Activated effector memory CD4-positive, alpha-beta T cell treated with Interleukin-2 at 50 U/mL for 16 hours (primary cell): ENCODE measurements around the gene EPS8L1.

Source experiments
- DNase-seq: peaks from one replicate; pipeline ENCODE4 v3.0.0-alpha.2; 2020

The EPS8L1 gene

DNA sequence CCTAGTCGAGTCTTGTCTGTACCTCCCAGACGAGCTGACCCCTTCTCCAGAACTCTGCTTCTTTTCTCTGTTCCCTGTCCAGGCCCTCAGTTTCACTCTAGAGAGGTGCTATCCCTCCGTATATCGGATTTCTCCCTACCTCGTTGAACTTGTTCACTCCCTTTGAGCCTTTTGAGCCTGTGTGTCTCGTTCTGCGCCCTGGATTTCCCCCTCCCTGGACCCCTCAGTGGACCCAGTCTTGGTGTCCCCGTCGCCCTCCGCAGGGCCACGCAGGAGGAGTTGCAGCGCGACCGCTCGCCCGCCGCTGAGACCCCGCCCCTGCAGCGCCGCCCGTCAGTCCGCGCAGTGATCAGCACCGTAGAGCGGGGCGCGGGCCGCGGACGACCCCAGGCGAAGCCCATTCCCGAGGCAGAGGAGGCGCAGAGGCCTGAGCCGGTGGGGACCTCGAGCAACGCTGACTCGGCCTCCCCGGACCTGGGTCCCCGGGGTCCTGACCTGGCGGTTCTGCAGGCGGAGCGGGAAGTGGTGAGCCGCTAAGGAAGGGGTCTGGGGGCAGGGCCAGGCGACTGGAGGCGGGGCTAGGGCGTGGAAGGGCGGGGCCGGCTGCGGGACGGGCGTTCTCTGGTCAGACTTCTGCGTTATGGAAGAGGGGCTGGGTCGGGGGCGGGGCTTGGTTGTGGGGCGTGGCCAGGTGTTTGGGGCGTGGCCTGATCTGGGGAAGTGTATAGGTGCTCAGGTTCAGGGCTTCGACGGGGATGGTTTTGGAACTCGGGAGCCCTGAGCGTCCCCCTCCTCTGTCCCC is 5.5 kb downstream of the EPS8L1 start:
- peak; percentile 89 for DNase-seq

DNA sequence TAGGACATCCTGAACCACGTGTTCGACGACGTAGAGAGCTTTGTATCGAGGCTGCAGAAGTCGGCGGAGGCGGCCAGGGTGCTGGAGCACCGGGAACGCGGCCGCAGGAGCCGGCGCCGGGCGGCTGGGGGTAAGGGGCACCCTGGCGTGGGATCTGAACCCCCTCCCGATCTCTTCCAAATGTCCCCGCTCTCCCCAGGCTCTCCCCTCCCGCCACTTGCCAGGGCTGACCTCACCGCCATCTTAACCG is 6.0 kb downstream of the EPS8L1 start:
- DNase-seq, result no peak

DNA sequence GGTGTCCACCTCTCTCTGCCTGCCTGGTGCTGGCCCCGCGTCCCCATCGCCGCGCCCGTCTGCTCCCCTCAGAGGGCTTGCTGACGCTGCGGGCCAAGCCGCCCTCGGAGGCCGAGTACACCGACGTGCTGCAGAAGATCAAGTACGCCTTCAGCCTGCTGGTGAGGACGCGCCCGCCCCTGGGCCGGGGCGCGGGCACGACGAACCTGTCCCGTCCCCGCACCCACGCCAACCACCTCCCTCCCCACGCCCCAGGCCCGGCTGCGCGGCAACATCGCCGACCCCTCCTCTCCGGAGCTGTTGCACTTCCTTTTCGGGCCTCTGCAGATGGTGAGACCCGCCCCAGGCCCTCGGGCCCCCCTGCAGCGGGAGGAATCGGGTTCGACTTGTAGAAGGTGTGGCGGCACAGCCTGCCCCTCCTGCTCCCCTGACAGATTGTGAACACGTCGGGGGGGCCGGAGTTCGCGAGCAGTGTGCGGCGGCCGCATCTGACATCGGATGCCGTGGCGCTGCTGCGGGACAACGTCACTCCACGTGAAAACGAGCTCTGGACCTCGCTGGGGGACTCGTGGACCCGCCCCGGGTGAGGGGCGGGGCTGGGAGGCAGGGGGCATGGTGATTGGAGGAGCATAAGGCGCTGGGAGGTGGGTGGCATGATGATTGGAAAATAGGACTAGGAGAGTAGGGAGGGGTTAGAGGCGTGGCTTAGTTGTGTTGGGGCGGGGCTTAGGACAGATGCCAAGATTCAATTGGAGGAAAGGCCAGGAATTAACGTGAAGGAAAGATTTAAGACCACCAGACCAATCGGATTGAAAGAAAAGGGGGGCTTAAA is 6.6 kb downstream of the EPS8L1 start:
- DNase-seq, result no peak

DNA sequence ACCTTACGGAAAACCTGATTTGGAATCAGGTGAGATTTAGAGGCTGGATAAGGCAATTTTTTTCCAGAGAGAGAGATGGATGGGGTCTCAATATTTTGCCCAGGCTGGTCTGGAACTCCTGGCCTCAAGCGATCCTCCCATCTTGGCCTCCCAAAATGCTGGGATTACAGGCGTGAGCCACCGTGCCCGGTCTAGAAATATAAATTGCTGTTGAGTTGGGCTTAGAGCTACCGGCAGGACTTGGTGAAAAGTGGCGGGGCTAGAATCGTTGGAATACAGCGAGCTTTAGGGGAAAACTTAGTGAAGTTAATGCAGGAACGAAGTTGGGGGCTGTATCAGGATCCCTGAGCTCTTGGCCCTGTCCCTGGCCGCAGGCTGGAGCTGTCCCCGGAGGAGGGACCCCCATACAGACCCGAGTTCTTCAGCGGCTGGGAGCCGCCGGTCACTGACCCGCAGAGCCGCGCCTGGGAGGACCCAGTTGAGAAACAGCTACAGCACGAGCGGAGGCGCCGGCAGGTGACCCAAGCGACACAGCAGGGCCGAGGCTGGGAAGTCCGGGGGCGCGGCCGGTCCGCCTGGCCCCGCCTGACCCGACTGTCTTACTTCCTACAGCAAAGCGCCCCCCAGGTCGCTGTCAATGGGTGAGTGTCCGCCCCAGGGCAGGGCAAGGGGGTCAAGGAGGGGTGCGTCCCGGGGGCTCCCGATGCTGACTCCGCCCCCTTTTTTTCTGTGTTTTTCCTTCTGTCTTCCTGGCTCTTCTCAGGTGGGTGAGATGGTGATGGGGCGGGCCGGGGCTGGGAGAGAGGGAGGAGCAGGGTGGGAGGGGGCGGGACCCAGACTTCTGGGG is 7.6 kb downstream of the EPS8L1 start:
- no peak for DNase-seq

DNA sequence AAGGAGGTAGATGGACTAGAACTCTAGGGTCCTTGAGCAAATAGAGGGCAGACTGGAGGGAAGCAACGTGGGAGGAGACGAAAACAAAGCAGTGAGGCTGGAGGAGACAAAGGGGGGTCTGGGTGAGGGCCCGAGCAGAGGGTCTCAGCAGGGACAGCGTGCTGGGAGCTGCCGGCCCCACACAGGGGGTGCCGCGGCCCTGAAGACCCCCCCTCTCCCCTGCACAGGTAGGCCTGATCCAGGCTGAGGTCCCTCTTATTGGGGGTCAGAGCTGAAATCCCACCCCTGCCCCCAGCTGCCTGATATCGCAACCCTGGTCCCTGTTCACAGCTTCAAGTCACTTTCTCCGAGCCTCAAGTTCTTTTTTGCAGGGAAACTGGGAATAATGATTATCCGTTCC is 8.7 kb downstream of the EPS8L1 start:
- no peak for DNase-seq

DNA sequence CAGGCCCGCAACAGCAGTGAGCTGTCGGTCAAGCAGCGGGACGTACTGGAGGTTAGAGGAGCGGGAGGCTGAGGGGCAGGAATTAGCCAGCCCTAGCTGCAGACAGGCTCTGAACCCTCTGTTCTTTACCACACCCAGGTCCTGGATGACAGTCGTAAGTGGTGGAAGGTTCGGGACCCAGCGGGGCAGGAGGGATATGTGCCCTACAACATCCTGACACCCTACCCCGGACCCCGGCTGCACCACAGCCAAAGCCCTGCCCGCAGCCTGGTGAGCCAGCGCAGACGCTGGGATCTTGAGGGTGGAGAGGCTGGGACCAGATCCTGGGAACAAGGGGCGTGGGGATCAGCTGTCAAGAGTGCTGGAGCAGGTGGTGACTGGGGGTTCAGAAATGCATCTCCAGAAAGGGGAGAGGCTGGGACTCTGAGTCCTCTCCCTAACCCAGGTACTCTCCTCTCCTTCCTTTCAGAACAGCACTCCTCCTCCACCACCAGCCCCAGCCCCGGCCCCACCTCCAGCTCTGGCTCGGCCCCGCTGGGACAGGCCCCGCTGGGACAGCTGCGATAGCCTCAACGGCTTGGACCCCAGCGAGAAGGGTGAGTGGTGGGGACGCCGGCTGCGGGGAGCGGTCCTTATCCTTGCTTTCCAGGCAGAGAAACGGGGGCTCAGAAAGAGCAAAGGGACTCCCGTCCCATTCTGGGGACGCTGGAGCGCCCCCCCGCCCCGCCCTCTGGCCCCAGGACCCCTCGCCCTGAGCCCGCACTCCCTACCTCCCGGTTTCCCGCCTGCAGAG is 10.4 kb downstream of the EPS8L1 start:
- no peak for DNase-seq

DNA sequence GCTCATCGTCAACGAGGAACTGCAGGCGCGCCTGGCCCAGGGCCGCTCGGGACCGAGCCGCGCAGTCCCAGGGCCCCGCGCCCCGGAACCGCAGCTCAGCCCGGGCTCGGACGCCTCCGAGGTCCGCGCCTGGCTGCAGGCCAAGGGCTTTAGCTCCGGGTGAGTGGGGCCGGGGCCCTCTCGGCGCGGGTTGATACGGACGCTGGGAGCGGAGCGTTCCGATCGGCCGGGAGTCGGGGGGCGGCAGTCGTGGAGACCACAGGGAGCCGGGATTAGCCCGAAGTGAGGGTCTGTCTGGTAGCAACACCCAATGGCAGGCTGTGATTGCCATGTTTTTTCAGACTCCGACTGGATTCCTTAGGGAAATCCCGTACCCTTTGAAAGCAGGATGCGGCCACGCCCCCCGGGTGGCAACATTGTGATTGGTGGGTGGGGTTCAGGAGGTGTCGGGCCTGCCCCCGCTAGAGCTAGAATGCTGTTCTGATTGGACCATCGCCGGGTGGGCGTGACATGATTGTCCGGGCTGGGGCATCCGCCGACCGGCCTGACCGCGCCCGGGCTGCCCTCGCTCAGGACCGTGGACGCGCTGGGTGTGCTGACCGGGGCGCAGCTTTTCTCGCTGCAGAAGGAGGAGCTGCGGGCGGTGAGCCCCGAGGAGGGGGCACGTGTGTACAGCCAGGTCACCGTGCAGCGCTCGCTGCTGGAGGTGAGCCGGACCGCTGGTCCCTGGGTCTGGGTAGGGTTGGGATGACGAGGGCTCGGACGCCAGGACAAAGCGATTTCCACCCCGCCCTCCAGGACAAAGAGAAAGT is 11.3 kb downstream of the EPS8L1 start:
- peak; percentile 28 for DNase-seq

DNA sequence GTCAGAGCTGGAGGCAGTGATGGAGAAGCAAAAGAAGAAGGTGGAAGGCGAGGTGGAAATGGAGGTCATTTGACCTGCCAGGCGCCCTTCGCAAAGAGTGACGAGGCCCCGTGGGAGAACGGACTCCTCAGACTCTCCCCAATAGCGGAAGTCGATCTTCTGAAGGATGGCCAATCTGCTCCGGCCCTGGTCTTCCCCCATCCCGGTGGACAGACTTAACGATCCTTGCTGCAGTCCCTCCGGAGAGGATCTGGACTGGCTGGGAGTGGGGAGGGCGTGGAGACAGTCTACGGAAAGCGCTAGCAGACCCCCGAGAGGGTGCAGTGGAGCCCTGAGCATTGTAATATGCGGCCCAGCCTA is 11.9 kb downstream of the EPS8L1 start:
- no peak for DNase-seq

DNA sequence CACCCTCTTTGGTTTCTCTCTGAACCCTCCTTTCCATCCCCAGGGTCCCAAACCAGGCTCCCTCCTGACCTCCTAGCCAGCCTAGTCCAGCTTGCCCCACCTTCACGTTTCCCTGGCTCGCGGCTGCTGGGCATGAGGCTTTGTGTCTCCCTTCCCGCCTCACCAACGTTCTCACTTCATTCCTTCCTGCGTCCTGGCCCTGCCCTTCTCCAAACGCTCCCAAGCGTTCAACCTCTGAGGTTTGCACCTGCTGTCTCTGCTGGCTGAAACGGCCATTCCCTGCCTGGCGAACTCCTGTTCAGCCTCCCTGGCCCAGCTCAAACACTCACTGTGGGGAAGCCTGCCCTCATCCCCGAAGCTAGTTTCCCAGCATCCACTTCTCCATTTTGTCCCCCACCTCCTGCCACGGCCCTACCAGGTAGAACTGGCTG is 12.4 kb downstream of the EPS8L1 start:
- no peak for DNase-seq

DNA sequence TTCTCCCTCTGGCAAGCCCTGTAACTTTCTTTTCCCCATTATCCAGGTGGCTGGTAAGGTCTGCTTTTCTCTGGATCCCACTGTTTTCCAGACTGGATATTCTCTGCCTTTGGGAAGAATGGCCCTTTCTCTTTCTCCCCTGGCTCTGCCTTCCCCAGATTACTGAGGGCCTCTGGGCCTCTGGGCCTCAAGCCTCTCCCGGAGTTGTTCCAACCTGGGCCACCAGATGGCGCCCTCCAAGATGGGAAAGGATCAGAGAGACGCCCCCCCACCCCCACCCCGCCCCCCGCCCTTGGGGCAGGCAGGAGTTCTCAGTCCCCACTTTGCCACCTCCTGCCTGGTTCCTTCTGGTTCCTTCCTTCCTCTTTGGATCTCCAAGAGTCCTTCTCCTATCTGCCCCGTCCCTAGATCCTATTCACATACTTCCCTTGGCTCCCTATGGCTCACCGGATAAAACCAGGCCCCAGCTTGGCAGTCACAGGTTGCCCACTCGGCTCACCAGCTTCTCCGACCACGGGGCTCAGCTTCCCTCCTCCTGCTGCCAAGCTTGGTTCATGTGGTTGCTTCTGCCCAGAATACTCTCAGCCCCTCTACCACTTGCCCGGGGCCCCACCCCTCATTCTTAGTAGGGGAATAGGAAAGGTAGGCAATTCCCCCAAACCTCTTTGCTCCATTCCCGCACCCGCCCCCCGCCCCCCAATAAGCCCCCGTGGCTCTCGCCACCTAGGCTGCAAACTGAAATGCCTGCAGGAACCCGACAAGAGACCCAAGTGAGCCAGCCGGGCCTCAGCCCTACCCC is 13.1 kb downstream of the EPS8L1 start:
- DNase-seq, result peak; percentile 62

DNA sequence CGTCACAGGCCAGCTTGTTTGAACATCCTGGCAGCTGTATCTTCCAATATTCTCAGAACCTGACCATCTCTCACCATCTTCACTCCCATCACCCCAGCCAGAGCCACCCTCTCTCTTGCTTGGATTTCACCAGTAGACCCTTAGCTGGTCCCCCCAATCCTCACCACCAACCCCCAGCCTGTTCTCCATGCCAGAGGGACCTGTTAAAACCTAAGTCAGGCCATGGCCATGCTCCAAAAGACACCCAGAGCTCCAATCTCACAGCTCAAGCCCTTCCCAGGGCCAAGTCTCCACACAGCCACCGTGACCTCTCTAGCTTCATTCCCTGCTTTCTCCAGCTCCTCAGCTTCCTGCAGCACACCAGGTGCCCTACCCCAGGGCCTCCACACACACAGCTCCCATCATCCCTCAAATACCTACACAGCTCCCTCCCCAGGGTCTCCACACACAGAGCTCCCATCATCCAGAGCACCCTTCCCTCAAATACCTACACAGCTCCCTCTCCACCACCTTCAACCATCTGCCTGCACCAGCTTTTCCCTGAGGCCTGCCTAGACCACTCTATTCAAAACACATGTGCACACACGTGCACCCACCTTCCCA is 13.8 kb downstream of the EPS8L1 start:
- DNase-seq, result no peak

DNA sequence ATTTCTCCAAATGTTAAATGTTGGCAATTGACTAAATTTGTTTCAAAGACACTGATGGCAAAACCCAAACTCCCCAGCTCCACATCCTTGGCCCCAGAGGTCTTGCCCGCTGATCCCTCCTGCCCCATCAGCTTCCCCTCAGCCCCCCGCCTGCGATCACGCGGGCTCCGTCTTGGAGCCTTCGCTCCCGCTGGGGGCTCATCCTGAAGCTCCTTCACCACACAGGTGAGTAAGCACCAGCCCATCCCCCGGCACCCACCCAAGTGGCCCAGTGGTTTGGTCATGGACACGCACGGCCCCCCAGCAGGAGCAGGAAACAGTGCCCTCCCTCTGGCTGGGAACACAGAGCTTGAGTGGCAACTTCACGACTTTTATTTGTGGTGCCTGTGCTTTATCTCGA is 14.9 kb downstream of the EPS8L1 start:
- no peak for DNase-seq

DNA sequence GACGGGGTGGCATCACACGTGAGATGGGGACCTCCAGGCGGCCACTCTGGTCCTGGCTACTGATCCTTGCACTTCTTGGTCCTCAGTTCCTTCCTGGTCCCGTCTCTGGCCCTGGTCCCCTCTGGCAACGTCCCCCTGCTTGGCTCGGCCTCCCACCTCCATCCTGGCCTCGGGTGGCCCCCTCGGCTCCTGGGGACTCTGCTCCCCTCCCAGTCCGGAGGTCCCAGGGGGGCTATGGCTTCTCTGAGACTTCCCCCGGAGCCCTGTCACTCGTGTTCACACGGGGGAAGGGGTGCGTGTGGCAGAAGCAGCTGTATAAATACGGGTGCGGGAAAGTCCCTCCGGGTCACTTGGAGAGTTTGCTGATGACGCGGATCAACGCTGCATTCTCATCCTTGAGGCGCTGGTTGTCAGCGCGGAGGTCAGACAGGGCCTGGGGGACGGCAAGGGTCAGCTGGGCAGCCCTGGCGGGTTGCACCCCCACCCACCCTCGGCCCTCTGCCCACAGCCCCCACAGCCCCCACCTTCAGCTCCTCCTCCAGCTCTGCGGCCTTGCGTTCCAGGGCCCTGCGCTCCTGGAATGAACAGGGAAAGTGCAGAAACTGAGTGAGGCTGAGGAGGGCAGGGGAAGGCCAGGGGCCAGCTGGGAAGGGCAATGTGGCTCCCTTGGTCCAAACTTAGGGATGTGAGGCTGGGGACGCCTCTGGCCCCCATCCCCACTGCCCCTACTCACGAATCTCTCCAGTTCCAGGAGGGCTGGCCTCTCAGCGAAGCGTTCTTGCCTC is 15.6 kb downstream of the EPS8L1 start:
- no peak for DNase-seq

DNA sequence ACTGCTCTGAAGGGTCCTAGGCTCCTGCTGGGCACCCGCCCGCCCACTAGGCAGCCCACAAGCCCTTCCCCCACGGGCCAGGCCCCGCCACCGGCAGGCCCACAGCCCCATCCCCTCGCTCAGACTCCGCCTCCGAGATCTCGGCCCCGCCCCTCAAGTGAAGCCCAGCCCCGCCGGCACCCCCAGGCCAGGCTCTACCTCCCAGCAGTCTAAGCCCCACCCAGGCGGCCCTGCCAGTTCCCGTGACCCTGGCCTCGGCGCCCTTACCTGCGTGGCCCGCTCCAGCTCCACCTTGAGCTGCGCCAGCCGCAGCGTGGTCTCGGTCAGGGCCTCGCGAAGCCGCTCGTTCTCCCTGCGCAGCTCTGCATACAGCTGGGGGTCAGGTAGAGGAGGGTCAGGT is 16.3 kb downstream of the EPS8L1 start:
- no peak for DNase-seq

DNA sequence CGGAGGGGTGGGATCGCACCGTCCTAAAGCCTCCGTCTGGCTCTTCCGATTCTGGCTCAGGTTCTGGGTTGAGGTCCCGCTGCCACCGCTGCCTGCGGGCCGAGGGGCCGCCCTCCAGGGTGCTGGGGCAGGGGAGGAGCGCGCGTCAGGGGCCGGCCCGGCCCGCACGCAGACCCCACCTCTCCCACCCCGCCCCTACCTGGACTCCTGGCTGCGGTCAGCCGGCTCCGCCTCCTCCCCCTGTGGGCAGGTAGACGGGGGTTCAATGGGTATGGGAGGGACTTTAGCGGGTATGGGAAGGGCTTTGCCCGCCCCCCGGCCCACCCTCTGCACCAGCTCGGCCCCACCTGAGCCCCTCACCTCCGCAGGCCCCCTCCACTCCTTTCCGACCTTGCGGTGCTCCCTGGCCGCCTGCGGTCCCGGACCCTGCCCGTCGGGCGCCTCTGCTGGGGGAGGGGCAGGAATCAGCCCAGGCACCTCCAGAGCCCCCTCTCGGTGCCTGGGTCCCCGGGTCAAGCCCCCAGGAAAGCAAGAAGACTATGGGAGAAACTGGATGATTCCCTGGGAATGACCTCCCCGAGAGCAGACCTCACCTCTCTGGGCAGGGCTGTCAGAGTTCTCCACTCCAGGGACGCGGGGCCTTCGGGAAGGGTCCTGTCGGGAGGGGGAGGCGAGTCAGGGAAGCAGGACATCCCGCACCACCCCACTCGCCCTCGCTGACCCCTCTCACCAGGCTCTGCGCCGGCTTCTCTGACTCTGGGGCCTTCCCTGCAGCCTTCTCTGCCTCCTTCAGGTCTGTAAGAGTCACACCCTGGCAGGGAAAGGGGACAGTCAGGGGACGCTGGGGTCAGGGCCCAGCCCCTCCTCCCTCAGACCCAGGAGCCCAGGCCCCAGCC is 17.0 kb downstream of the EPS8L1 start:
- no peak for DNase-seq

DNA sequence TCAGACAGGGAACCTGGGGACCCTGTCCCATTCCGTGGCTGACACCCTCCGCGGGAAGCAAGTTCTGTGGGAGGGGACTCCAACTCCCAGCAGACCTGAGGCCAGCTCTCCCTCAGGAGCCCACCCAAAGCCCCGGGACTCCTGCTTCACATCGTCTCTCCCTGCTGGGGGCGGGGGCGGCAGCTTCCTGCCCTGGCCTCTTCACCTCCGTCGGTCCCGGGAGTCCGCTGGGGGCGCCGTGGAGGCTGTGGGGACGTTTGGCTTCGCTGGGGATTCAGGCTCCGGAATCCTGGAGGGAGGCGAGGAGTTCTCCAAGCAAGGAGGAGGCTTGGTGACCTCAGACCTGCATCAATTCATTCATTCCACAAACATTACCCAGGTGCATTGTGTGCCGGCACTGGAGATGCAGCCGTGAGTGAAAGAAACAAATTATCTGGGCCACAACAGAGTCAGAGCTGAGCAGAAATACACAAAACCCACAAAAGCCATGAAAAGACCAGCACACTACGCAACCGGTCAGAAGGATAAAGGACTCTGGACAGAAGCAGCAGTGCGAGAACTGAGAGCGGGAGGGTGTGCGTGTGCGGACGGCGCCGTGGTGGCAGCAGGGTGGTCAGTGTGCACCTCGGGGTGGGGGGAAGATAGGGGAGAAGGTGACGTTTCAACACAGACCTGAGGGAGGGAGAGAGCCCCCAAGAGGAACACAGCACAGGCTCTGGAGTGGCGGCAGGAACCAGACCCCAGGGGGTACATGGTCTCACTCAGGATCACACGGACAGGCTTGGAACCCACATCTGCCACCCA is 19.0 kb downstream of the EPS8L1 start:
- no peak for DNase-seq

DNA sequence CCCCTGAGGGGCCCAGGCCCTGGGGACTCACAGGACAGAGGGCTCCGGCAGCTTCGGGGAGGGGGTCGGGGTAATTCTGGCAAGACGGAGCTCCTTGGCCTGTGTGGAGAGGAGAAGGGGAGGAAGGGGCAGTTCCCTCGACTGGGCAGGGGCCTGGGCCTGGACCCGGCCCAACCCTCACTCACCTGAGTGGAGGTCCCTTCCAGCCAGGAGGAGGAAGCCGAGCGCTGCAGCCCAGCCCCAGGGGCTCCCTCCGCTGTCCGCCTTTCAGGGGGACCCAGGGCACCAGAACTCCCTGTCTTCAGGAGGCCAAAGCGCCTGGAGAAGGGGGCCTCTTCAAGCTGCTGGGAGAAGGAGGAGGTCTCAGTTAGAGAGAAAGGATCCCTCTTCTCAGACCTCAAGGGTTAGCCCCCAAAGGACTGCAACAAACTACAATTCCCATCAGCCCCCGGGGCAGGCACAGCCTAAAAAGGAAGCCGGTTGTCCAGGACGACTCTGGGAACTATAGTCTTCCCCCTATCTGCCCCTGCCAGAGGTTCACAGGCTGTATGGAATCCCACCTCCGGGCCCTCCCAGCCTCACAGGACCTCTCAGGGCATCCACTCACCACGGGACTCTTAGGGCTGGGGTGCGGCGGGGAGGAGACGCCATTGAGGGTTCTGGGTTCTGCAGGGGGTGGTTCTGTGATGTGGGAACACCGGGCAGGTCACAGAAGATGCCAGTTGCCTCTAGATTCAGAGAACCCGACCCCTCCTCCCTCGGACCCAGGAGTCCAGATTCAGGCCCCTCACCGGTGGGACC is 19.8 kb downstream of the EPS8L1 start:
- no peak for DNase-seq
